ENCODE data around the gene COG6. TPM values are rescaled to one million over a fixed set of nuclear protein-coding genes. Genes with fewer than 3 reads are reported as not detected.

The COG6 gene
- polyA plus RNA-seq, 4 donors, result 29.8 to 42.4 (median 33.6) TPM

- DNase-seq (ENCODE audit: low read depth in 4 of 4, low spot score in 3 of 4), result no peak
Observed at GRCh38 chr13:39675904-39676303, 20.4 kb downstream of the COG6 start.

GRCh38 chr13:39676315-39676876 lies 20.9 kb downstream of the COG6 start:
- peak in 3 of 4 donors; percentile 5 to 19 (median 8) for DNase-seq (ENCODE audit: low read depth in 4 of 4, low spot score in 3 of 4)

DNA sequence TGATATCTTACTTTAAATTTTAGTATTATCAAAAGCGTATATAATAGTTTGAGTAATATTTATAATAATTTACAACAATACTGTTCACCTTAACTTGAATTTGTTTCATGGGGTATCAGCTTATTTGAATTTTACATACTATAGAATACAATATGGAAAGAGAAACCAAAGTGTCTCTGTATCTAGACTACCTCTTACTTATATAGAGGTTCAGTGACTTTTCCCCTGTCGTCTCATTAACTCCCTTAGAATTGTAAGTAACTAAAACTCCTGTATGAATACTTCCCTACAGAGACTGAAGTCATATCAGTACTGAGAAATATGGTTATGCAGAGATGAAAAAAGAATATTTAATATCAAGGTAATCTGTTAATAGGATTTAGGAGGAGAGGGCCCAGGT lies 26.8 kb downstream of the COG6 start:
- no peak for DNase-seq (ENCODE audit: low read depth in 4 of 4, low spot score in 3 of 4)

- DNase-seq (ENCODE audit: low read depth in 4 of 4, low spot score in 3 of 4), result no peak
Observed at GRCh38 chr13:39682788-39683187, 27.3 kb downstream of the COG6 start.

DNA sequence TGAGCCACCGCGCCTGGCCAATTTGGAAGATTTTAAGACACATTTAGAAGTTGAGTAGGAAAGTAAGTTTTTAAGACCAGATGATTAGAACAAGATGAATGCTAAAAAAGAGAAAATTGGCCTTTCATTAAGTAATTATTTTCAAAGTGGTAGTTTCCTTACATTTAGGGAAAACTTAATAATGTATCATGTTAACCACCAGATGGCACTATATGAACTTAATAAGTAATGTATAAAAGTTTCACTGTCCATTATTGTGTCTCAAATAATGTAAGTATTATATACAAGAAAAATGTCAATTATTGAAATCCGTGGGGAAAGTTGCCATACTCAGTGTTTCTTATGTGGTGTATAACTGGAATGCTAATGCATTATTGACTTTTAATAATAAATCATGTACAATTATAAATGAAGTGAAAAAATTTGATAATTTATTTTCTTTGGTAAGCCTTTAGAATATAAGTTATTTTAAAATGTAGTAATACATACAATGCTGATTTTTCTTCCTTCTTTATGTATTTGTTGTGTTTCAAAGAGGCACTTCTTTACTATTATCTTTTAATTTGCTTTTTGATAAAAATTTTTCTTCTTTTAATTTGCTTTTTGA lies 29.2 kb downstream of the COG6 start:
- DNase-seq (ENCODE audit: low read depth in 4 of 4, low spot score in 3 of 4), result peak in 3 of 4 donors; percentile 0 to 16 (median 7)

GRCh38 chr13:39685652-39686051 lies 30.2 kb downstream of the COG6 start:
- DNase-seq (ENCODE audit: low read depth in 4 of 4, low spot score in 3 of 4), result no peak

DNA sequence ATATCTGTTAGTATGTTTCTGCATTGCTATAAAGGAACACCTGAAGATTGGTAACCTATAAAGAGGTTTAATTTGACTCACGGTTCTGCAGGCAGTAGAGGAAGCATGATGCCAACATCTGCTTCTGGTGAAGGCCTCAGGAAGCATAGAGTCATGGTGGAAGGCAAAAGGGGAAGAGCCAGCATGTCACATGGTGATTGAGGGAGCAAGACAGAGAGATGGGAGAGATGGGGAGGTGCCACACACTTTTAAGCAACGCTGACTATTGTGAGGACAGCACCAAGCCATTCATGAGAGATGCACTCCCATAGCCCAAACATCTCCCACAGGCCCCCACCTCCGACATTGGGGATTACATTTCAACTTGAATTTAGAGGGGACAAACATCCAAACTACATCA lies 32.8 kb downstream of the COG6 start:
- DNase-seq (ENCODE audit: low read depth in 4 of 4, low spot score in 3 of 4), result no peak

DNA sequence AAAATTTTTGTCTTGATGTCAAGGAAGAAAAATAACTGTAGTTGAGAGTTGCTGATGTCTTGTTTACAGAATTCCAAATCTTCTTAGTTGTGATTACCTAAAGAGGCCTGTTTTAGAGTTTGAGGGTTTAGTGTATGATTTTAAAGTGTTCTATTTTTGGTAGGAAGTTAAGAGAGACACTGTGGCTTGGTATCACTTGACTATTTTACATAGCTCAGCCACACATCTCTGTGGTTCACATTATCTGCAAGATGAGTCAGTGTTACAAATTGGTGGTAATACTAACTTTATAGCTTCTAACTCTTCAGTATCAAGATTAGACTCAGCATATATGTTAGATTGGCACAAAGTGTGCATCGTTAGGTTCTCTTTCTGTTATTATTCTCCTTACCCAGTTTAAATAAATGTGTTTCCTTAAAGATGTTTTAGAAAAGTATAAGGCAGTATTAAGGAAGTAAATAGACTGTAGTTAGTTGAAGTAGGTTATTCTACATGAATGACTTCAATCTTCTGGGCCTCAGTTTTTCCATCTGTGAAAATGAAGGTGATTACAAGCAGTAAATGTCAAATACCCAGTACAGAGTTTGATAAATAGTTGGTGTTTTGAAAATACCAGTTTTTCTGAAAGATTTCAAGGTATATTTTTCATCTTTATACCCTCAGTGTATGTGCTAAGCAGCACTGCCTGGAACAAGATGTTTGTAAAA lies 33.4 kb downstream of the COG6 start:
- DNase-seq (ENCODE audit: low read depth in 4 of 4, low spot score in 3 of 4), result no peak

DNA sequence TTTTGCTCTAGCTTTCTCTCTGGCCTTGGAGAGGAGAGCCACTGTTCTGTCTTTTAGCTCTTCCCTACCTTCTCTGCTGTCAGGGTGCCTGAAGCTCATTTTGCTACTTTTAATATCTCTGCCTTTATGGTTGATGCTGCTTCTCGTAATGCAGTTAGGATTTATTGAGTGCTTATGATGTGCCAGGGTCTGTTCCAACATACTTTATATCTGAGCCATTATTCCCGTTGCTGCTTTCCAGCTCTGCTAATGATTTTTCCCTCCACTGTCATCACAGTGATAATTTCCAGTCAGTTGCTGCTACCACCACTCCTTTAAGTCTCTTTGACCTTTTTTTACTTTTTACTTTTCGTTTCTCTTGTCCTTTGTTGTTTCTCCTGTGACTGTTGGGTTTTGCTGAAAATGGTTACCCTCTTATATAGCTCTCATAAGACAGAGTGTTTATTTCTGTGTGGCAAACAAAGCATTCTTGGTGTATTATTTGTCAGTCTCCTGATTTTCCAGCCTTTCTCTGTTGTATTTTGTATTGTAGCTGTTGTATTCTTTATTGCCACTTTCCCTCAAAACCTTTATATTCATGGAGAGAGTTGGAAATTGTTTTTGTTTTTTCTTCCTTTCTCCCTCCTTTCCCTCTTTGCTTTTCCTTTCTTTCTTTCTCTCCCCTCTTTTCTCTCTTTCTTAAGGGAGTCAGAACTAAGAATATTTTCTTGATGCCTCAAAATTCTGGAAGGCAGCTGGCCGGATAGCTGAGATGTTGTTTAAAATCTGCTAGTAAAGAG lies 37.4 kb downstream of the COG6 start:
- DNase-seq (ENCODE audit: low read depth in 4 of 4, low spot score in 3 of 4), result no peak

GRCh38 chr13:39699274-39699673 lies 43.8 kb downstream of the COG6 start:
- no peak for DNase-seq (ENCODE audit: low read depth in 4 of 4, low spot score in 3 of 4)

DNA sequence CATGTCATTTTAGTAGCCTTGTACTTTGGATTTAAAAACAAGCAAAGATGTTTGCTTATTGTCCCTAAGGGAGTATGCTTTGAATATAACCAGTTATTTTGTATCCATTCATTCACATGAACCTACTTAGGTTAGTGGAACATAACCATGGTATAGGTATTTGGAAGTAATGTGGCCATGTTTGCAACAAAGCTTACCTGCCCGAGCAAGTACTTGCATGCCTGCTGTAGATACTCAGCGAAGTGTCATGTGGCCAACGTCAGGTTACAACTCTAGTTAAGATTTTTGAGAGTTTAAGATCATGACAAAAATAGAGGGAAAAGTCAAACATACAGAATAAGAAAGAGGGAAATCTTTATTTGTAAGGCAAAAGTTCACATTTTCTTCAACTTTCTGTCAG lies 57.2 kb downstream of the COG6 start:
- DNase-seq (ENCODE audit: low read depth in 4 of 4, low spot score in 3 of 4), result no peak

- no peak for DNase-seq (ENCODE audit: low read depth in 4 of 4, low spot score in 3 of 4)
Observed at GRCh38 chr13:39729156-39729555, 73.7 kb downstream of the COG6 start.

DNA sequence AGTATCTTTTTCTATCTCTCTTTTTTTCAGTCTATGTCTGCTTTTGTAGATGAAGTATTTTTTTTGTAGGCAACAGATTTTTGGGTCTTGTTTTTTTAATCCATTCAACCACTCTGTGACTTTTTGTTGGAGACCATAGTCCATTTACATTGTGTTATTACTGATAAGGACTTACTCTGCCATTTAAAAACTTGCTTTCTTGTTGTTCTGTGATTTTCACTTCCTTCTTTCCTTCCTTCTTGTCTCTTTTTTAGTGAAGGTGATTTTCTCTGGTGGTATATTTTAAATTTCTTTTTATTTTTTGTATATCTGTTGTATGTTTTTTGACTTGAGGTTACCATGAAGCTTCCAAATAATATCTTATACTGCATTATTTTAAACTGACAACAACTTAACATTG lies 79.5 kb downstream of the COG6 start:
- no peak for DNase-seq (ENCODE audit: low read depth in 4 of 4, low spot score in 3 of 4)

DNA sequence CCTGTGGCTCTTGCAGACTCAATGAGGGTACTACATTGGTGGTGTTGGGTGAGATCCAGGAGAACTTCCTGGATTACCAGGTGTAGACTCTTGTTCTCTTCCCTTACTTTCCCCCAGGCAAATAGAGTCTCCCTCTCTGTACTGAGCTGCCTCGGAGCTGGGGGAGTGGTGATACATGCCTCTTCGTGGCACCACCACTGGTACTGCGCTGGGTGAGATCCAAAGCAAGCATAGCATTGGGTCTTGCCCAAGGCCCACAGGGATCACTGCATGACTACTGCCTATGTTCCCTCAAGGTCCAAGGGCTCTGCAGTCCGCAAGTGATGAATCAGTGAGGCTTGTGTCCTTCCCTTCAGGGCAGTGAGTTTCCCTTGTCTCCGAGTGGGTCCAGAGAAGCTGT lies 81.6 kb downstream of the COG6 start:
- DNase-seq (ENCODE audit: low read depth in 4 of 4, low spot score in 3 of 4), result no peak

- DNase-seq (ENCODE audit: low read depth in 4 of 4, low spot score in 3 of 4), result no peak
Observed at GRCh38 chr13:39740761-39741160, 85.3 kb downstream of the COG6 start.

GRCh38 chr13:39748961-39749360 lies 93.5 kb downstream of the COG6 start:
- DNase-seq (ENCODE audit: low read depth in 4 of 4, low spot score in 3 of 4), result no peak

GRCh38 chr13:39749528-39749927 lies 94.1 kb downstream of the COG6 start:
- DNase-seq (ENCODE audit: low read depth in 4 of 4, low spot score in 3 of 4), result no peak

DNA sequence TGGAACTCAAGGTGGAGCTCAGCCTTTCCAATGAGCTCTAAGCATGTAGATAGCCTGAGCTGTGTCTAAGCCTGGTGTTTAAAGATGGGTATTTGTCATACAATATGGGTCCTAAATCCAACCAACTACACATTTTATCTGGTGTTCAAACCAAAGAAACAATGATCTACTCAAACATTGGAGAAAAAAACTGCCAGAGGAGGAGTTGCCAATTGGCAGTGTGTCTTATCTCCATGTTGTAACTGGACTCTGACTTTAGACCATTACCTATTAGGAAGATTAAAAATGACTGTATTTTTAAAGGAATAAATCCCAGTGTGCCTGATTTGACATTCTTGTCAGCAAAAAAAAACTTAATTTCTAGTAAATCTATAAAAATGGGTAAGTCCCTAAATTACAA lies 96.3 kb downstream of the COG6 start:
- no peak for DNase-seq (ENCODE audit: low read depth in 4 of 4, low spot score in 3 of 4)

- no peak for DNase-seq (ENCODE audit: low read depth in 4 of 4, low spot score in 3 of 4)
Observed at GRCh38 chr13:39760521-39760920, 105.1 kb downstream of the COG6 start.

DNA sequence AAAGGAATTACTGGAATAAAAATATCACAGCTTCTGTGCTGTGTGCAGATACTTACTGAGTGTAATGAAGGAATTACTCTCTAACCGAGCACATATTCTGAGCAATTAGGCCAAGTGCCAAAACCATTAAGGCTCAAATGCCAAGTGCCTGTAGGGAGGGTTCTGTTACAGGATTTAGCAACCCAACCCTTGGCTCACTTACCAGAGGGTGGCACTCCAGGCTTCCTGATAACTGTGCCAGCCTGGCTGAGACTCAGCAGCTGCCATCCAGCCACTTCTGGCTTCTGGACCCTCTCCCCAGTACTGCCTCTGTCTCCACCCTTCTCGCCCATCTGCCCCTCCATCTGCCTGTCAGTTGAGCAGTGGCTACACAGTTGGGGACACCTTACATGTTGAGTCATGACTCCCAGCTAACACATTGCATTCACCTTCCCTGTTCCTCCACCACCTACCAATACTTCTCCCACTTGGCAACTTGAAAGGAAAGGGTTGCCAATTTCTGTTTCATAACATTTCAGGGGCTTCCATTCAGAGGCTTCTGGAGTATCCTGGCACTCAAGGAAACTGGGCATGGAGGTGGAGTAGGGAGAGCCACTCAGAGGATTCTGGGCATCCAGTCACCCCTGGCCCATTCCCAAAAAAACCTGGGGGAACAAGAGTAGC lies 110.5 kb downstream of the COG6 start:
- peak in 1 of 4 donors; percentile 22 for DNase-seq (ENCODE audit: low read depth in 4 of 4, low spot score in 3 of 4)
